Erythroblast (primary cell): ENCODE measurements around the gene ADGRG4.

Experiments used
- GATA1 ChIP-seq: IDR thresholded peaks from 2 replicates; pipeline ENCODE4 v1.6.1; 2011; ENCODE audit warnings: low read depth, mild to moderate bottlenecking, control low read depth, low read length, moderate library complexity
- POLR2A ChIP-seq: IDR thresholded peaks from 2 replicates; pipeline ENCODE4 v1.6.1; 2011; ENCODE audit warnings: mild to moderate bottlenecking, low read length

GRCh38 chrX:136318895-136319597 lies 18.3 kb downstream of the ADGRG4 start:
- TF ChIP-seq POLR2A (no peak), GATA1 (no peak)
